Body of pancreas (tissue), 4 donors: ENCODE data around the gene CNTF. TPM values are rescaled to one million over a fixed set of nuclear protein-coding genes. Genes with fewer than 3 reads are reported as not detected.

Experiments used
- ATAC-seq: fragments of 150-250 bp; one replicate; pipeline ENCODE4 v1.9.1; 2016
- DNase-seq, 4 donors: peaks; one replicate each; pipeline ENCODE4 v3.0.0-alpha.2; 2019
- H3K27ac ChIP-seq, 4 donors: fragments of 200-600 bp; sonication (generic); 1 replicate in 3 of 4; 2 replicates in 1 of 4; pipeline versions ENCODE4 v1.5.1 to v1.6.1; 2016 to 2019; ENCODE audit warnings: mild to moderate bottlenecking in 1 of 4, mixed read lengths in 1 of 4, moderate library complexity in 1 of 4
- H3K27me3 ChIP-seq, 2 donors: fragments of 200-600 bp; sonication (generic); one replicate each; pipeline ENCODE4 v1.6.0; 2016; ENCODE audit warnings: mild to moderate bottlenecking in 1 of 2
- H3K36me3 ChIP-seq, 2 donors: fragments of 200-600 bp; sonication (generic); replicated peaks in 1 of 2; 2 replicates each; pipeline ENCODE4 v1.5.1; 2016; ENCODE audit warnings: low read depth in 2 of 2; ENCODE audit not compliant: insufficient read depth in 1 of 2
- H3K4me1 ChIP-seq: fragments of 200-600 bp; sonication (generic); one replicate; pipeline ENCODE4 v1.6.0; 2016
- H3K4me3 ChIP-seq, 2 donors: fragments of 200-600 bp; sonication (generic); 1 replicate in 1 of 2; 2 replicates in 1 of 2; pipeline ENCODE4 v1.5.1; 2016 to 2019
- H3K9me3 ChIP-seq, 3 donors: fragments of 200-600 bp; sonication (generic); 1 replicate in 2 of 3; 2 replicates in 1 of 3; pipeline ENCODE4 v1.5.1; 2016
- CTCF ChIP-seq, 7 experiments: fragments of 450-650 bp in 4 of 7; fragments of 200-600 bp in 3 of 7; sonication (generic) in 3 of 7; IDR thresholded peaks; one replicate each; pipeline ENCODE4 v1.5.1; 2016 to 2019; ENCODE audit warnings: antibody characterized with exemption in 7 of 7
- POLR2A ChIP-seq, 3 donors: fragments of 450-650 bp; IDR thresholded peaks; one replicate each; pipeline ENCODE4 v1.6.1; 2016; ENCODE audit warnings: antibody characterized with exemption in 3 of 3, mild to moderate bottlenecking in 2 of 3
- WGBS, 2 donors: methylation state at CpG; one replicate each; pipeline ENCODE4 v1.1.5; 2017; 5-methylcytosine and 5-hydroxymethylcytosine counted together
- intact Hi-C: fragments of 100-400 bp; cut with DNase I; formaldehyde crosslinking; loops from one replicate; pipeline ENCODE4 v1.15.1; 2023
- total RNA-seq, 2 donors: library from RNA; depleted of rRNA; stranded (reverse); fragments of >200 nt; gene quantifications; one replicate each; pipeline ENCODE4 v1.1.0, GENCODE V29; 2016

CNTF gene
- total RNA-seq, 2 donors from 2014 or later: 0.66 to 1.3 TPM

DNA sequence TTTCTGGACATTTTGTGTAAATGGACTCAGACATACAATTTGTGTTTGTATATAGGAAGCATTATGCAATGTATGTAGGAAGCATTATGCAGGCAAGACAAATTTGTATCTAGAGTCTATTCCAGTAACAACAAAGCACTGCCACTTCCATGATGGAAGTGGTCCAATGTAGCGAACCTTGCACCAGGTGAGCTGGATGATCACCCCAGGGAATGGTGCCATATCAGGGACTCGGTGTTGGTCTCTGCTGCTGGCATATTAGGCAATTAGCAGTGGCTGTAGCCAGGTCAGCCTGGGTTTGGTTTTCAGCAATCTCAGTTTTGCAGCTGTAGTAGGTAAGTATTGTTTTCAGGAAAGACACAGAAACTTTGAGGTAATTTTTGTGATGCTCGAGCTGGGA is 30.8 kb upstream of the CNTF start:
- ATAC-seq (peak; percentile 42), DNase-seq (peak in 1 of 4 donors; percentile 29)
- Histone ChIP-seq H3K4me3 (no peak overlapping the region), H3K9me3 (no peaks in the 10 kb centered on the region), H3K27me3 (no peaks in the 10 kb centered on the region), H3K27ac (no peak overlapping the region), H3K36me3 (no peaks in the 10 kb centered on the region), H3K4me1 (peaks cover 31% of the 10 kb centered on the region)
- WGBS, 2 donors: 44 to 61% methylated on average over 3 of the region's 3 CpGs
- intact Hi-C loops: no loop called here
- TF ChIP-seq POLR2A (IDR thresholded peaks at IDR 0.05): no peak
- TF ChIP-seq CTCF (IDR thresholded peaks at IDR 0.05): no peak

DNA sequence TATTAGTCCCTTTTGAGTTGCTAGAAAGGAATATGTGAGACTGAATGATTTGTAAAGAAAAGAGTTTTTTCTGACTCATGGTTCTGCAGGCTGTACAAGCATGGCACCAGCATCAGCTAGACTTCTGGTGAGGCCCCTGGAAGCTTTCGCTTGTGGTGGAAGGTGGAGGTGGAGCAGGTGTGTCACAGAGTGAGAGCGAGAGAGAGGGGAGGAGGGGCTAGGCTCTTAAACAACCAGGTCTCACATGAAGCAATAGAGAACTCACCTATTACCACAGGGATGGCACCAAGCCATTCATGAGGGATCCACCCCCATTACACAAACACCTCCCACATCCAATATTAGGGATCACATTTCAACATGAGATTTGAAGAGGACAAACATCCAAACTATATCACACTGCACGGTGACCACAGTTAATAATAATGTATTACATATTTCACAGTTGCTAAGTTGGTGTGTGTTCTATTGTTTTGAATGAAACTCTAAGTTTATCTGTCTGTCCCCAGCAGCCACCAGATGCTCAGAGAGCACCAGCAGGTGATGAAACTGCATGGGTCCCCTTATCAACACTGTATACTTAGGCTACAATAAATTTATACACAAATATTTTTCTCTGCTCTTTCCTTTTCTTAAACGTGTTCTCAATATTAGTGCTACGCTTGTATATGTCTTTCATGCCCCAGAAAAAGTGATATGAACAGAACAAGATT is 29.5 kb upstream of the CNTF start:
- peaks cover 38% of the 10 kb centered on the region for H3K4me1 ChIP-seq
- DNase-seq: peak; percentile 54 to 74 (median 63)
- no peaks in the 10 kb centered on the region for H3K27me3 ChIP-seq
- H3K27ac ChIP-seq: no peak overlapping the region
- no peaks in the 10 kb centered on the region for H3K9me3 ChIP-seq
- WGBS, 2 donors: 60 to 61% methylated on average over 5 of the region's 5 CpGs
- intact Hi-C loops: no loop called here
- TF ChIP-seq CTCF (IDR thresholded peaks at IDR 0.05) (no peak), POLR2A (IDR thresholded peaks at IDR 0.05) (no peak)
- H3K36me3 ChIP-seq: no peaks in the 10 kb centered on the region
- ATAC-seq: peak; percentile 86
- H3K4me3 ChIP-seq: no peak overlapping the region

DNA sequence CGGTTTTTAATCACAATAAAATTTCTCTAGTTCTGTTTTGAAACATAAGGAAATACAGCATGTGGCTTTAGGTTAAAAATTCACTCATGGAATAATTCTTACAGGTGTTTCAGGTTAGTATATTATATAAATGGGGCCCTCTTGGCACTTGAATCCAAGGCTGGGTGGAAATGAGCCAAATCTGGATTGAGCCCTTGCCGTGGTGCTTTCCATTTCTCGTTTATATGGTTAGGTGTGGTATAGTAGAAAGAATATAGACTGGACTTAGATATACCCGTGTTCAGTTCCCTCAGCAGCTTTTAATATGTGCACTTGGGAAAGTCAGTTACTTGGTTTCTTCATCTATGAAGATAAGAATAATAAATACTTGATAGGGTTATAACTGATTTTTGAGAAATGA is 27.6 kb upstream of the CNTF start:
- intact Hi-C loops: no loop called here
- 37 to 52% methylated on average over 4 of the region's 4 CpGs for WGBS, 2 donors
- no peaks in the 10 kb centered on the region for H3K36me3 ChIP-seq
- ATAC-seq (no peak), DNase-seq (no peak)
- H3K4me1 ChIP-seq: peaks cover 42% of the 10 kb centered on the region
- no peak for TF ChIP-seq POLR2A (IDR thresholded peaks at IDR 0.05)
- no peak for TF ChIP-seq CTCF (IDR thresholded peaks at IDR 0.05)
- no peaks in the 10 kb centered on the region for H3K27me3 ChIP-seq
- H3K4me3 ChIP-seq: no peak overlapping the region
- H3K27ac ChIP-seq: no peak overlapping the region
- H3K9me3 ChIP-seq: no peaks in the 10 kb centered on the region

DNA sequence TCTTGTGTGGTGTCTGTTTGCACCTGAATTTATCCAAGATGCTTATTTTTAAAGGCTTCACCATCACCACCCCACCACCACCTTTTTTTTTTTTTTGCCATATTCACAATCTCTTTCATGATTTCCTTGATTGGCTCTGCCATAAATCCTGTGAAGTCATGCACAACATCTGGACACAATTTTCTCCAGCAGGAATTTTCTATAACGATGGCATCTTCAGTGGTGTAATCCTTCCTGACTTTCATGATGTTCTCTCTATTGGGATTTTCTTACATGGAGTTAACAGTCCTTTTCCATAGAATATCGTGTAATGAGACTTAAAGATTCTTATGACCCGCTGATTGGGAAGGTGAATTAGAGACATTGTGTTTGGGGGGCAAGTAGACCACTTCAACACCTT is 25.8 kb upstream of the CNTF start:
- intact Hi-C loops: no loop called here
- Histone ChIP-seq H3K4me3 (no peak overlapping the region), H3K36me3 (no peaks in the 10 kb centered on the region), H3K4me1 (peaks cover 41% of the 10 kb centered on the region), H3K27me3 (no peaks in the 10 kb centered on the region), H3K9me3 (no peaks in the 10 kb centered on the region), H3K27ac (no peak overlapping the region)
- 85 to 87% methylated on average over 3 of the region's 3 CpGs for WGBS, 2 donors
- TF ChIP-seq POLR2A (IDR thresholded peaks at IDR 0.05) (no peak), CTCF (IDR thresholded peaks at IDR 0.05) (no peak)
- DNase-seq: no peak
- ATAC-seq: no peak
